Stimulated activated CD8-positive, alpha-beta memory T cell treated with anti-CD3 and anti-CD28 coated beads, Interleukin-15, amount 100 ng/mL, for 48 hours (primary cell): ENCODE results near the gene CEP192.

Source experiments
- DNase-seq, 2 donors: peaks; one replicate each; pipeline ENCODE4 v3.0.0-alpha.2; 2020; ENCODE audit warnings: low read depth in 2 of 2

CEP192 gene

DNA sequence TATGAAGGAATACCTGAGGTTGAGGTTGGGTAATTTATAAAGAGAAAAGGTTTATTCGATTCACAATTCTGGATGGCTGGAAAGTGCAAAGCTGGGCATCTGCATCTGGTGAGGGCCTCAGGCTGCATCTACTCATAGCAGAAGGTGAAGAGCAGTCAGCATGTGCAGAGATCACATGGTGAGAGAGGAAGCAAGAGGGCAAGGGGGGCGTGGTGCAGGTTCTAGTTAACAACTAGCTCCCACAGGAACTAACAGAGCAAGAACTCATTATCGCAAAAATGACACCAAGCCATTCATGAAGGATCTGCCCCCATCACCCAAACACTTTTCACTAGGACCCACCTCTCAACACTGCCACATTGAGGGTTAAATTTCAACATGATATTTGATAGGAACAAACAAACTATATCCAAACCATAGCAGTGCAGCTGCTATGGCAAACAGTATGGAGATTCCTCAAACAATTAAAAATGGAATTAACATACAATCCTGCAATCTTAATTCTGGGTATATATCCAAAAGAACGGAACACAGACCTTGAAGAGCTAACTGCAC, 154.6 kb downstream of the CEP192 start:
- no peak for DNase-seq

DNA sequence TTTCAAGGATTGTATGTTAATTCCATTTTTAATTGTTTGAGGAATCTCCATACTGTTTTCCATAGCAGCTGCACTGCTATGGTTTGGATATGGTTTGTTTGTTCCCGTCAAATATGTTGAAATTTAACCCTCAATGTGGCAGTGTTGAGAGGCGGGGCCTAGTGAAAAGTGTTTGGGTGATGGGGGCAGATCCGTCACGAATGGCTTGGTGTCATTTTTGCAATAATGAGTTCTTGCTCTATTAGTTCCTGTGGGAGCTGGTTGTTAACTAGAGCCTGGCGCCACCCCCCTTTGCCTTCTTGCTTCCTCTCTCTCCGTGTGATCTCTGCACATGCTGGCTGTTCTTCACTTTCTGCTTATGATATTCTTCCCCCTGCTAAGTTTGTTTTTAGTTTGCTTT, 156.0 kb downstream of the CEP192 start:
- DNase-seq: no peak

DNA sequence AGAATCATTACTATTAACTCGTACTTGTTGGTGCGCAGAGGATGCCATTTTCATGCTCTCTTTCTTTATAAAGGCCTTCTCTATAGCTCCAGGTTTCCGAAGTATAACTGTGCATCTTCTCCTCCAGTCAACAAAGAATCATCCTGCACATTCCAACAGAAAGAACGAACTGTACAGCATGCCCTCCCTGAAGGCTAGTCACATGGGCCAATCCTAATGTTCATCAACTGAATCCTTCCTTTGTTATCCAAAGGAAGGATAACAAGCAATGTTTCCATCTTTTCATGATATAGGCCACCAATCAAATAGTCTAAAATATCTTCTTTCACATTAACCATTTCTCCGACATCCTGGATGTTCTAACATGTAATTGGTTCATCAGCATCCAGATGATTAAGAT, 160.5 kb downstream of the CEP192 start:
- no peak for DNase-seq

DNA sequence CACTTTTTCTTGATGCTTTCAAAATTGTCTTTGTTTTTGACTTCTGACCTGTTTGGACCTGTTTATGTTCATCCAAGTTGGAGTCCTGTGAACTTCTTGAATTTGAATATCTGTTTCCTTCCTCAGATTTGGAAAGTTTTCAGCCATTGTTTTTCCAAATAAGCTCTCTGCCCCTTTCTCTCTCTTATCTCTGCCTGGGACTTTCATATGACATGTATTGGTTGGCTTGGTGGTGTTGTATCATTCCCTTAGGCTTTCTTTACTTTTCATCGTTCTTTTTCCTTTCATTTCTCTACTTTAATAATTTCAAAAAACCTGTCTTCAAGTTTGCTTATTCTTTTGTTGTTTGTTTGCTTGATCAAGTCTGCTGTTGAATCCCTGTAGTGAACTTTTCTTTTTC, 167.3 kb downstream of the CEP192 start:
- DNase-seq: no peak

DNA sequence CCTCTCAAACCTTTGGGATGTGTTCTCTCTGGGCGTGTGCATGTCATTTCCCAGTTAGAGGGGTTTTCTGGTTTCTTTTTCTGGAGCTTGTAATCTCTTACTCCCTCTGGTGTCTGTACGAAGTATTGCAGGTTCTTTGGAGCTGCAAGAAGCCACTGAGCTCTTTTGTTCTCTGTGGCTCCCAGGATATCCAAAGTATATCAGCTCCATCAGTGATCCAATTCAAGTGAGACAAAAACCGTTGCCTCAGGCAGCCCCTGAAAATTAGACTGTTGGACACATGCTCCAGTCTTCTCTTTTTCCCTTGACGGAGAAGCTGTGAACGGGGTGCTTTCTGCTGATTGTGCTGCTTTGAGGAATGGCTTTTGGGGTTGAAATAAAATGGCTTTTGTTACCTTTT, 168.4 kb downstream of the CEP192 start:
- no peak for DNase-seq

DNA sequence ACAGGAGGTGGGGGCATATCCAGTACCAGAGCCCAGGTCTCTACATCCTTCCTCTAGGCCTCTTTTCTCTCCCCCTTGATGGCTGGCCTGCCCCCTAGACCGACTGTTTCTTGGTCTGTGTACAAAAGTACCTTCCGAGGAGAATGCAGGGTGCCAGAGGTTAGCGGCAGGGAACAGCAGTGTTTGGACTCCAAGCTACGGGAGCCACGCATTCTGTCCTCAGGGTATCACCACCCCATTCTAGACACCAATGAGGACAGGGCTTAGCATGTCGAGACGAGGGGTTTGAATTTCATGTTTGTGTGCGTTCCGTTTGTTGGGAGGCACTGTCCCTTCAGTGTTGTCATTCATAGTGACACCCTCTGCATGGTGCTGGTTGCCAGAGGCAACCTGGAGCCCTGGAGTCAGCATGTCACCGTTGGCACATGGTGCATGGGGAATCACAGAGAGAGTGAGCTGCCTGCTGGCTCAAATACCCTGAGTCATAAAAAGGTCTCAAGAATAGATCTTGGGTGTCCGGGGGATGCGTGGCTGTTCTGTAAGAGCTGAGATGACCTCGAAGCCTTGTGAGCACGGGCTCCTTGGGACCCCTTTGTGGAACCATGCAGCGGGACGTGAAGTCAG, 170.2 kb downstream of the CEP192 start:
- no peak for DNase-seq

DNA sequence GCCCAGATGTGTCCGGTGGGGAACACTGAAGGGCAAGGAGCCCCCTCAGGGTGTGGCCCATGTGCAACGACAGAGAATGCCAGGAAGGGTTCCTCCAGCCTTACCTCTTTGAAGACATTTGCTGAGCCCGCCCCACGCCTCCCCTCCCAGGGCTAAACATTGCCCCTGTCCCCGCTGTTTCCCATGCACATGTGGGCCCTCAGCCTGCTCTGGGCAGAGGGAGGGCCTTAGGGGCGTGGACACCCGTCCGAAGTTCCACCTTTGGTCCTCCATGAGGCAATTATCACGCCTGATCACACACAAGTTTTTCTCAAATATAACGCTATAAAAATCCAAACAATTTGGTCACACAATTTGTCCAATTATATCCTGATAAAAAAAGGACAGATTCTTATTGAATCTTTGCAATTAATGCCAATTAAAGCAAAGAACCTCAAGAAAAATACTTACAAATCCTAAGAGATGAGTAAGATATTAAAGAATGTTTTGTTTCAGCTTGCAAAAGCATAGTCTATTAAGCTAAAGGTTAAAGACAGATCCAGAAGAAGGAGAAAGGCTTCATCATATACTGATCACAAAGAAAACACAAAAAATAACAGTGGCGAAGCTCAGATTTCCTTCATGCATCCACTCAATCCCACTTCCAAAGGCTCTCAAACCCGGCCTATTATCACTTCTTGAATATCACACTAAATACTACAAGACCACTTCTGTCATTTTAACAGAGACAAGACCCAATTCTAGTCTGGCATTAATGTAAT, 172.2 kb downstream of the CEP192 start:
- DNase-seq: no peak

DNA sequence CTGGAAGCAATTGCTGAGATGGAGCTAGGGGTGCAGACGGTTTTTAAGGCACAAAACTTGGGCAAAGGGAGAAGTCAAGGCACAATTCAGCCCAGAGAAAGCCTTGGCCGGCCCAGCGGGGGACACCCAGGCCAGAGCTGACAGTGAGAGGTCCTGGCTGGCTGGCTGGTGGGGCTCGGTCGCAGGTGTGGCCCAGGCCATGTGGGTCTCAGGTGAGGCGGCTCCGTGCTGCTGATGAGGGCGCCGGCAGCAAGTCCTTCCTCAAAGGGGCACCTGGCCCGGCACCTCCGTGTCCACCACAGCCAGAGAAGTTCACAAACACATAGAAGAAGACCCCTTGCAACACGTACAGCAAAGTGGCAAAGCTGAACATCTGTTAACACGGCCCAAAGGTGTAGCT, 173.2 kb downstream of the CEP192 start:
- DNase-seq: no peak

DNA sequence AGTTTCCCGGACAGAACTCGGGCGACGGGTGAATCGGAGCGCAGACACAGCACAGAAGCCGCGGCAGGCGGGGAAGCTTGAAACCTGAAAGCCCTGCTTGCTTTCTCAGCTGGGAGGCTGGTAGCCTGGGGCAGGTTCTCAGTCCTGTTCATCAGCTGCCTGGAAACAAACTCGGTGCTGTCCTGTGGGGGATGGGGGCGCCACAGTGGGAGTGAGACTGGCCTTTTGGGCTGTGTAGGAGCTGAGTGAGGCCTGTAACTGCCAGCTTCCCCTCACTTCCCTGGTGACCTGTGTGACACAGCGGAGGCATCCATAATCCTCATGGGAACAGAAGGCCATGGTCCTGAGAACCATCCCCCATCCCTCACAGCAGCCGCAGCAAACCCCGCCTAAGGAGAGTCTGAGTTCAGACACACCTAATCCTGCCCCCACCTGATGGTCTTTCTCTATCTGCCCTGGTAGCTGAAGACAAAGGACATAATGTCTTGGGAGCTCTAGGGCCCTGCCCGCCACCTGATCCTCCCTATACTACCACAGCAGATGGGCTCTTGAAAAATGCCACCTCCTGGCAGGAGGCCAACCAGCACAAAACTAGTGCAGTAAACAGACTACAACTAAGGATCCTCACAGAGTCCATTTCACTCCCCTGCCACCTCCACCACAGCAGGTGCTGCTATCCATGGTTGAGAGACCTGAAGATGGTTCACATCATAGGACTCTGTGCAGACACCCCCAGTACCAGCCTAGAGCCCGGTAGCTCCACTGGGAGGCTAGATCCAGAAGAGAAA, 174.7 kb downstream of the CEP192 start:
- DNase-seq: no peak

DNA sequence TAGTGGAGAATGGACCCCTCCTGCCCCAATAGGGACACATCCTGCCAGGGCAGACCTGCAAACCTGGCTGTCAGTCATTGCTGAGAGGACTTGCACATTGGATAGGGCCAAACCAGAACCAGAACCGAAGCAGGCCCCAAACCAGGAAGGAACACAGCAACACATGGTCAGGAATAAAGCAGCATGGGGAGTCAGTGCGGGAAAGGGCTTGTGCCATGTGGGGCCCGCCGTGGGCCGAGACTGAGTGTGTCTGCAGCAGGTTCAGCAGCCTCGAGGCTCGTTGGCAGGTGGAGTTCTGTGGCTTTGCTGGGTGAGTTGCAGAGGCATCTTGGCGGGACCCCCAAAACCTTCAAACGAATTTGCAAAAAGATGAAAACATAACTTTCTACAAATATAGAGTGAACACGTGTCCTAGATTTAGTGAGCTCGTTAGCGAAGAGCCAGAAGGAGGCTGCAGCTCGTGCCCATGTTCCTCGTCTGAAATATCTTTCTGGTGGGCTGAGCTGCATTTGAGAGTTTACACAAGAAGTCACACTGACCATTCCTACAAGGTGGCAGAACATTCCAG, 182.5 kb downstream of the CEP192 start:
- no peak for DNase-seq
